NCI-H1694 treated with DMSO at 0.1 percent for 48 hours (cell line): ENCODE results near the gene RRP12.
"Not testable (repeated sequence)": the region's sequence is repeated elsewhere in the genome, so short reads cannot be mapped to it uniquely, and the experiment has no call there.

Source experiments
- DNase-seq: peaks from one replicate; lab custom pipeline; 2025; lab: John Stamatoyannopoulos, UW

The RRP12 gene

DNA sequence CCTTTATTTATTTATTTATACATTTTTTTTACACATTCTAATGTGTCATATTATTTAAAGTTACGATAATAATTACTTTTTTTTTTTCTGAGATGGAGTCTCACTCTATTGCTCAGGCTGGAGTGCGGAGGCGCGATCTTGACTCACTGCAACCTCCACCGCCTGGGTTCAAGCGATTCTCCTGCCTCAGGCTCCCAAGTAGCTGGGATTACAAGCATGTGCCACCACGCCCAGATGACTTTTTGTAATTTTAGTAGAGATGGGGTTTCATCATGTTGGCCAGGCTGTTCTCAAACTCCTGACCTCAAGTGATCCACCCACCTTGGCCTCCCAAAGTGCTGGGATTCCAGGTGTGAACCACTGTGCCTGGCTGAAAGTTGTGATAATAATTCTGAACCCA, 5.3 kb upstream of the RRP12 start:
- DNase-seq, result not testable (repeated sequence)

DNA sequence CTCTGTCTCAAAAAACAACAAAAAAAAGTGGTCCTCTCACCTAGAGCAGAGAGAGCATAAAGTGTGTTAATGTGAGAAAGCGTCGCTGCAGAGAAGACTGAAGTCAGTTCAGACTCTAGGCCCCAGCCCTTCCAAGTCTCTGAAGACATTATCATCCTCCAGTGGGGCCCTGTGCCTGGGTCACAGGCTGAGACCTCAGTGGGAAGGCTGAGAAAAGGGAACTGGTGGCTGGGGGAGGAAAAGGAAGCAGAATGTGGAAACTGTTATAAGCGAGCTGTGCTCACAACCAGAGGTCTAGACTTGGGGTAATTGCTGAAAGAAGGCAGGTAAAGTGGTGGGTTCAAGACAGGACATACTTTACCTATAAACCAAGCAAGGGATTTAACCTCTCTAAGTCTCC, 4.9 kb upstream of the RRP12 start:
- DNase-seq, result no peak

GRCh38 chr10:97404044-97404443, 2.9 kb upstream of the RRP12 start:
- DNase-seq, result no peak

DNA sequence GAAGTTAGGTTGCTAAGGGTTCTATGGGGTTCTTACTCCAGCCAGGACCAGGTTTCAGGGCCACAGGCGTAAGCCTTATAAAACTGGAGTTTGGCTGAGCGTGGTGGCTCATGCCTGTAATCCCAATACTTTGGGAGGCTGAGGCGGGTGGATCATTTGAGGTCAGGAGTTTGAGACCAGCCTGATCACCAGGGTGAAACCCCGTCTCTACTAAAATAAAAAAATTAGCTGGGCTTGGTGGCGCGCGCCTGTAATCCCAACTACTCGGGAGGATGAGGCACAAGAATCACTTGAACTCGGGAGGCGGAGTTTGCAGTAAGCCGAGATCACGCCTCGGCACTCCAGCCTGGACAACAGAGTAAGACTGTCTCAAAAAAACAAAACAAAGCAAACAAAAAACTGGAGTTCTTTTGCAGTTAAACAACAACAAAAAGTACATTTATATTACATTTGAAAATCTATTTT, 347 bp upstream of the RRP12 start:
- no peak for DNase-seq

DNA sequence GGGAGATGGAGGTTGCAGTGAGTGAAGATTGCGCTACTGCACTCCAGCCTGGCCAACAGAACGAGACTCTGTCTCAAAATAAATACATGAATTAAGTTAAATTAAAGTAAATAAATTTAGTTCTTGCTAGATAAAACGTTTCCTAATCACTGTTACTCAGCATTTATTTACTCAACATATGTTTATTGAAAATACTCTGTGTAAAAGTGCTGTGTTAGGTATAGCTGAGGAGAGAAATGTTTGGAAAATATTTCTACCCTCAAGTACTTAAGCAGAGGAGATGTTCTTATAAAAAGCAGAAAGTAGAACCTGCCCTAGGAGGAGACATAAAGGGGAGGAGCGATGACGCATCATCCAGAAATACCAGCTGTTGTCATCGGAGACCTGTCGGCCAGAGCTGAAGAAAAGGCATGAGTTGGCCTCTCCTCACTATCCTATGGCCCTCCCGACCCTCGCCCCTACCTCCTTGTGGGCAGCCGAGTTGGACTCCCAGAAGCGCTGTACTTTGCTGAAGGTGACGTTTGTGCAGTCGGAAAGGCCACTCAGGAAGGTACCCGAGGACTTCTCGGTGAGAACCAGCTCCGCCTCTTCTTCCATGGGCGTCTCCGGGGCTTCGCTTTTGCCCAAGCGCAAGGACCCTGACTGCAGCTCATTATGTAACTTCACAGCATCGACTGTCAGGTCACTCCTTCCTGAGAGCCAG, 1.1 kb downstream of the RRP12 start:
- peak; percentile 22 for DNase-seq

DNA sequence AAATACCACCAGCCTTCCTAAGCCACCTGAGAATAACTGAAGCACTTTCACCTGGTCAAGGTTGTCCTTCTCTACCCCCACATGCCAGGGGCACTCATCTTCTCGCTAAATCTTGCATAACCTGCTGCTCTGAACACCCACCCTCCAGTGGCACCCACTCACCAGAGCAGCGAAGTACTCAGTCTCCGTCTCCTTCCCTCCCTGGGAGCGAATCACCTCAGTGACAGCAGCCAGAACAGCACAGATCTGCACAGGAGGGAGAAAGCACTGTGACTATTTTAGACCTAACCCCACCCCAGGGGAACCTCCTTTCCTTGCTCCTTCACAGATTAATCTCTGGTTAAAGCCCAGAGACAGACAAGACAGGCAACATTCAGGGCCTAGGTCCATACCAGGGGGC, 5.1 kb downstream of the RRP12 start:
- no peak for DNase-seq

DNA sequence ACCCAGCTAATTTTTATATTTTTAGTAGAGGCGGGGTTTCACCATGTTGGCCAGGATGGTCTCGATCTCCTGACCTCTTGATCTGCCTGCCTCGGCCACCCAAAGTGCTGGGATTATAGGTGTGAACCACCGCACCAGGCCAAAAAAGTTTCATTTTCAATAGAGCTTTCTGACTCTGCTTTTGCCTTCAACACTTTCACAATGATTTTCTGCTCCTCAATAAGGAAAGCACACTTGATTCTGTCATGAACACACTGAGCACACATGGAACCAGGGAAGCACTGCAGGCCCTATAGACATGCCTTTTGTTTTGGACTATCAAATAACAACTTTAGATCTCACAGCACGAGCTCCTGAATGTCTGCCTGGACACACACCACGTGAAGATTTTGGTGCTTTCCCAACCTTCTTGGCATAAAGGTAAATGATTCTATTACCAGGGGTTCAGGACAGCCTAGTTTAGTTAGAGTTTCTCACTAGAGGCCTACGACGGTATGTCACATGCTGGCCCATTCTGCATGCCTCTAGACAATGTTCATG, 8.0 kb downstream of the RRP12 start:
- DNase-seq, result no peak

DNA sequence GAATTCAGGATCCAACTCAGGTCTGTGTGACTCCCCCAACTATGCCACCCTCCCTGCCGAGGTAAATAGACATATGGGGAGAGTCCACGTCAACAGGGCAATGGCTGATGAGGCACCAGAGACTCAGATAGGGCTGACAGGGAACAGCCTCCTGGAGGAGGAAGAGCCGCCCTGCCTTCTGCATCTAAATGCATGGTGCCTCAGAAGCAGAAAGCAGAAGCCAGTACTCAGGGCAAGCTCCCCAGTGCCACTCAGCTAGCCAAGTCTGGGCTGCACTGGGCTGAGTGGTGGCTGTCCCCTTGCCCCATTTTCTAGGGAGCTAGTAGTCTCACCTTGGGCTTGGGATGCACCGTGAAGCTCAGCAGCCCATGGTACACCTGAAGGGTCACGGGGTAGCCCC, 11.0 kb downstream of the RRP12 start:
- DNase-seq, result no peak

GRCh38 chr10:97388152-97388551, 13.0 kb downstream of the RRP12 start:
- DNase-seq, result no peak

GRCh38 chr10:97385565-97385964, 15.6 kb downstream of the RRP12 start:
- no peak for DNase-seq

GRCh38 chr10:97384641-97385040, 16.5 kb downstream of the RRP12 start:
- no peak for DNase-seq

- DNase-seq, result no peak
Measured at GRCh38 chr10:97384156-97384555, 17.0 kb downstream of the RRP12 start.

DNA sequence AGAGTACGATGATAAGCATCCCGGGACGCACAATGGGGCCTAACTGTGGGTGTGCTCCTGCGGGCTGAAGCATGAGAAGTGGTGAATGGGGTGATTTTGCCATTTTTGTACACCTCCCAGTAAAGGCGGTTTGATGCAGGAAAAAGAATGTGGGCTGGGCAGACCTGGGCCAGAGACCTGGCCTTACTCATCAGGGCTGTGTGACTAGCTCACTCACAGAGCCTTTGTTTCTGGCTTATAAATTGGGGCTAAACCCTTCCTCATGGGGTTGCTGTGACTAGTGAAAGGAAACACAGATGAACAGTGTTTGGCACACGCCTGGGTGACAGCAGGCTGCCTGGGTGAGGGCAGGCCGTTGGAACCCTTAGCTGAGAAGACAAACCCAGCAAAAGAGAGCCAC, 18.0 kb downstream of the RRP12 start:
- no peak for DNase-seq

- no peak for DNase-seq
Measured at GRCh38 chr10:97381626-97382025, 19.5 kb downstream of the RRP12 start.

GRCh38 chr10:97380516-97380915, 20.6 kb downstream of the RRP12 start:
- DNase-seq, result no peak

GRCh38 chr10:97378933-97379921, 21.9 kb downstream of the RRP12 start:
- no peak for DNase-seq

DNA sequence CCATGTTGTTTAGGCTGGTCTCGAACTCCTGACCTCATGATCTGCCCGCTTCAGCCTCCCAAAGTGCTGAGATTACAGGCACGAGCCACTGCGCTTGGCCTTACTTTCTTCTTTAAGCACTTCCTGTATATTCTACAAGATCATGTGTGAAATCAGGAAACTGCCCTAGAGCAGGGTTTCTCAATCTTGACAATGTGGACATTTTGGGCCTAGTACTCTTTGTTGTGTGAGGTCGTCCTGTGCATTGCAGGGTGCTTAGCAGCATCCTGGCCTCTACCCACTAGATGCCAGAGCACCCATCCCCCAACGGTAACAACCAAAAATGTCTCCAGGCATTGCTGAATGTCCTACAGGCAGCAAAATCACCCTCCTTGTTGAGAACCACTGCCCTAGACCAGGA, 24.7 kb downstream of the RRP12 start:
- peak; percentile 3 for DNase-seq

DNA sequence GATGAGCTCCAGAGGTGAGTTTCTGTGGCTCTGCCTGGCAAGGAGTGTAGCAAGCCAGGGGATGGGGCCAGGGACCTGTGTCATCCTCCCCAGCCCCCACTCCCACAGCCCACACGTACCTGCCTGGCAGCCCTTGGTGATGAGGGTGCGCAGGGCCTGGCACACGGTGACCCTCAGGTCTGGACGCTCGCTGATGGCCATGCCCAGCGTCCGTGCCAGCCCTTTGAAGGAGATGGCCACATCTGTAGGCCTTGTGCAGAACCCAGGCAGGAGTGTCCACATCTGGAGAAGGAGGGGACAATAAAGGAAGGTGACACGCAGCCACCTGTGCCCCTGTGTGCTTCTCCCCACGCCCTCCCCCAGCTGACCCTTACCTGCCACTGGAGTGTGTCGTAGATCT, 27.7 kb downstream of the RRP12 start:
- DNase-seq, result no peak

GRCh38 chr10:97372233-97372875, 28.8 kb downstream of the RRP12 start:
- DNase-seq, result no peak

DNA sequence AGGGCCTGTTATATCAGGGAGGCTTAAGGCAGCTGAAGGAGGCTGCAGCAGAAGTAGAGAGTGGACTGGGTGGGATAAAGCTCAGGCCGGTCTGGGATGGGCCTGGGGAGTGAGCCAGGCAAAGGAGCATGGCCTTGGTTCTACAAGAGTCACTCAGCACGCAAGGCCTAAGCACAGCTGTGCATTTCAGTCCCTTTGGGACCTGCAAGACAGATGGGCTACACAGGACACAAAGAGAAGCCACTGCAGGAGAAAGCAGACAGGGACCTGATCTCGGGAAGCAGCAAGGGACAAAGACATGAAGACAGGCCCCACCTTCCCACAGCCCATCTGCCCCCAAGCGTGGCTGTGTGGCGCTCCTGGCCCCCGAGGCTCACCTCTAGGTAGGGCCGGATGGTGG, 29.4 kb downstream of the RRP12 start:
- DNase-seq, result no peak

GRCh38 chr10:97367126-97367649, 34.0 kb downstream of the RRP12 start:
- no peak for DNase-seq

DNA sequence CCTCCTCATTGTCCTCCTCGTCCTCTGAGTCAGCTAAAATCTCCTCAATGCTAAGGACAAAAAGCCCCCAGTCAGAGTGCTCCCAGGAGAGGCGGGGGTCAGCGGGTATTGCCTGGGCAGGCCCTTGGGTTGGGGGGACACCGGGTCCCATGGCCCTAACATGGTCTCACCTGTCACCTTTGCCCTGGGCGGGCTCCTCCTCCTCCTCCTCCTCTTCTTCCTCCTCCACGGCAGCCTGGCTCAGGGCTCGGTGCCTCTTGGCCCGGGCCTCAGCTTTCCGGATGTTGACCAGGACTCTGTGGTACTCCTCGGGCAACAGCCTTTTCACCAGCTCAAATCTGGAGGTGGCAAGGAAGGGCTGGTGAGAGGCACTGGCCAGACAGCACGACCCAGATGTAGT, 34.6 kb downstream of the RRP12 start:
- no peak for DNase-seq
